Measurements from ENCODE around the gene GJD3.

Gene GJD3

DNA sequence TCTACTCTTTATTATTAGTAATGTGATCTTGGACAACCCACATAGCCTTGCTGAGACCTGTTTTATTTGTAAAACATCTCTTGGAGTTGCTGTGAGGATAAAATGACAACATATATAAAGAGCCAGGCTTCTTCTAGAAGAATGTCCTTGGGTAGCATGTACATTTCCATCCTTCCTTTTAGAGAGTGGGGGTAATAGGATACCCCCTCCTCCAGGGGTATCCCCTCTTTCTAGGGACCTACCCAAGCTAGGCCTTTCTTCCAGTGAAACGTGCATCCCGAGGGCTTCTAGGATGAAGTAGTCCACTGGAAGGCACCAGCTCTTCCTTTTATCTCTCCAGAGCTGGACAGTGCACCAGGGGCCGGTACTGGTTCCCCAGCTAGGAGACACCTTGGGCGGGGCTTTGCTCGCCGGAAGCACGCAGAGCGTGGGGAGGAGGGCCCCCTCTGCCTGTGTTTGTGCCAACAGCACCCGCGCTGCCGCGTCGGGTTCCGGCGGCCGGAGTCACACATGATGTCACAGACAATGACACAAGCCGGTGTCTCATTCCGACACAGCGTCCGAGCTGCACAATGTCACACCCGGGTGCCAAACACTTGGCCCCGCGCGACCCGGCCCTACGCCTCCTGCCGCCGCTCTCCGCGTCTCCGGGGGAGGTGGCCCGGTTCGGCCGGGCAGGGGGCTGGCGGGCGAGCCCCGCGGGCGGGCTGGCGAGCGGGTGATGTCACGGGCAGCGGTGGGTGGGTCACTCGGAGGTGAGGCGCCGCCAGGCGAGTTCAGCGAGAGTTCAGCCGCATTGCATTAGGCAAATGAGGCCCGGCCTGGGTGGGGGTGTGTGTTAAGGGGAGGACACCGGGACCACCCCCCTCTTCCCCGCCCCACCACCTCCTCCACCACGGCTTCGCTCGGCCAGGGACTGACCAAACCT lies 23.4 kb downstream of the GJD3 start:
- DNase-seq (ENCODE audit: low read depth in 3 of 3): peak; percentile 69 to 82 (median 77)

DNA sequence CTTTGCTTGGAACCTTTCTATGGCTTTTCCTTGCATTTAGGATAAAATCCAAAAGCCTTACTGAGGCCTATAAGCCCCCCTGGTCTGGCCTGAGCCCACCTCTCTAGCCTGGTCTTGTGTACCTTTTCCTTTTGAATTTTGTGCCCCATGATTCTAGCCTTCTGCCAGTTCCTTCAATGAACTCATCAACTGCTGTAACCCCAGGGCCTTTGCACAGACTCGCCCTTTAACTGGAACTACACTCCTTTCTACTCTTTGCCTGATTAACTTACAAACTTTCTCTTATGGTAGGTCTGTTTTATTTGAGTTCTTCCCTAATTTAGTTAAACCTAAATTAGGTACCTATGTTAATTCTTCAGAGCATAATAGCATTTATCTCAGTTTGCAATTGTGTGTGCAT lies 24.2 kb downstream of the GJD3 start:
- no peak for DNase-seq (ENCODE audit: low read depth in 3 of 3)

DNA sequence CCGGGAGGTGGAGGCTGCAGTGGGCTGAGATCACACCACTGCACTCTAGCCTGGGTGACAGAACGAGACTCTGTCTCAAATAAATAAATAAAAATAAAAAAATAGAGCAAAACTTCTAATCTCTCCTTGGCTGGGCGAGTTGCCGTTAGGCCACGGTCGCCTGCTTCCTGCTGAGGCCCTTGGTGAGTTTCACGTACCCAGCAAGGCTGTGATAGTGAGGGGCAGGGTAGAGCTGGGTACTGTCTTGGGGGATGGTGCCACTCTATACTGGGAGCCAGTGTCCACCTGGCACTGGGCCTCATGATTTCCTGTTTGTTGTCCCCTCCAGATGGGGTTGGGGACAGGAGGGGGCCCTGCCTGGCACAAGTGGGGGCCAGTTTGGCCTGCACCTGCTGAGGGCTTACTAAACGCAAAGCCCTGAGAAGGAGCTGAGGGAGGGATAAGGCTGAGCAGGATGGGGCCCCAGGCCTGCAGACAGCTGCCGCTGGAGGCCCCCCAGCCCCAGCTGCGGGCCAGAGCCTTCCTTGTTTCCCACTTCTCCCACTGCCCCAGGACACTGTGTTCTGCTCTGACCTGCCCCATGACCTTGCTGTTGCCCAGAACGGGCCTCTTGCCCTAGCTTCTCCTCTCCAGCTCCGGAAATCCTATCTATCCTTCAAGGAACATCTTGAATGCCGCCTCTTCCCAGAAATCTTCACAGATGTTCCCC lies 25.4 kb downstream of the GJD3 start:
- no peak for DNase-seq (ENCODE audit: low read depth in 3 of 3)

DNA sequence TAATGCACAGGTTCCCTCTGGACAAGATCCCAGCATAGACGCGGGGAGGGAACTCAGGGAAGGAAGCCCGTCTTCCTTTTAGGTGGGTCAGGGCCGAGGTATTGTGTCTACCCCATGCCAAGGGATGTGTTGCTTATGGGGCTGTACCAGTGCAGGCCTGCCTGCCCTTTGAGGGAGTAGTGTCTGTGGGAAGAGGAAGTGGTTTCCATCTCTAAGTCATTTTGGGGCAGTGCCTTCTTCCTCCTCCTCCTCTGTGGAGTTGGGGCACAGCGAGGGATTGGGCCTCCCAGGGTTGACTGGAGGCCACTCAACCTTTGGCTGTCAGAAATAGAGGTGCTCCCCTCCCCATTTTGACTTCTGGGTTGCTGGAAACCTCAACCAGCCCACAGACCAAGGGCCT lies 26.5 kb downstream of the GJD3 start:
- no peak for DNase-seq (ENCODE audit: low read depth in 3 of 3)

DNA sequence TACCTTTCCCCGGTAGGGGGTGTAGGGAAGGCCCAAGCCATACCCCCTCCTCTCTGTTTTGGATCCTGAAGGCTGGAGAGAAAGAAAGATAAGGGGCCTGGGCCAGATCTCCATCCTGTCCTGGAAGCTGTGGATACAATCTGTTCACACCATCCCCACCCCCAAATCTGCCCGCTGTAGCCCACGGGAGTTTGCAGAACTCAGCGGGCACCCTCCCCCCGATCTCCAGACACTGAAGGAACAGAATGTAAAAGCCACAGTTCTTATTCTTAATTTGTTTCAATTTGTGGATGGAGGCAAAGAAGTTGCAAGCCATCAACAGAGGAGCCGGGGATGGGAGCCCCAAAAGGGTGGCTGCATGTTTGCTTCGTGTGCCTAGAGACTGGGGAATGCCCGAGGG lies 27.2 kb downstream of the GJD3 start:
- DNase-seq (ENCODE audit: low read depth in 3 of 3): no peak

- no peak for DNase-seq (ENCODE audit: low read depth in 3 of 3)
These were observed 28.9 kb downstream of the GJD3 start for GRCh38 chr17:40335620-40336019.

DNA sequence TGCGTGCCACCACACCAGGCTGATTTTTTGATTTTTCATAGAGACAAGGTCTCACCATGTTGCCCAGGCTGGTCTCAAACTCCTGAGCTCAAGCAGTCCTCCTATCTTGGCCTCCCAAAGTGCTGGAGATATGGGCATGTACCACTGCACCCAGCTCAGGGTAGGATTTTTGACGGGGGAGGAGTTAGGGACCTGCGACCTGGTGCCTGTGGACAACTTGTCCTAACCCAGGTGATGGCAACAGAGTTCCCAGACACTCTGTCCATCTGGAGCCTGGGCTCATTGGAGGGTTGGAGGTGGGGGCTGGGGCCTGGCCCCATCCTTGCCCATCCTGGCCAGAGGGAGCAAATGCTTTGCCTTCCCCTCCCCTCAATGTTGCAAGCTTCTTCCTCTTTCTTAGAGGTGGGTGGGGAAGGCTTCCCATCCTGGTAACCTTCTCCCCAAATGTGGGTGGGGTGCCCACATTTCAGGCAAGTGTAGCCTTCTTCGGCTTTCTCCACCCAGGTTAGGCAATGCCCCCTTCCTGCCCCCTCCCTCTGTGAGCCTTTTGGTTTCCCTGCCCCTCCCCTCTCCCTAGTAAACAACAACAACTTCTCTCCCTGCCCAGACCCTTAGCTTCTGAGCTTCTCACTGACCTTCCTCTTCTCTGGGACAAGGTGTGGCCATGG lies 30.6 kb downstream of the GJD3 start:
- no peak for DNase-seq (ENCODE audit: low read depth in 3 of 3)

- no peak for DNase-seq (ENCODE audit: low read depth in 3 of 3)
These were observed 32.5 kb downstream of the GJD3 start for GRCh38 chr17:40331743-40332641.

DNA sequence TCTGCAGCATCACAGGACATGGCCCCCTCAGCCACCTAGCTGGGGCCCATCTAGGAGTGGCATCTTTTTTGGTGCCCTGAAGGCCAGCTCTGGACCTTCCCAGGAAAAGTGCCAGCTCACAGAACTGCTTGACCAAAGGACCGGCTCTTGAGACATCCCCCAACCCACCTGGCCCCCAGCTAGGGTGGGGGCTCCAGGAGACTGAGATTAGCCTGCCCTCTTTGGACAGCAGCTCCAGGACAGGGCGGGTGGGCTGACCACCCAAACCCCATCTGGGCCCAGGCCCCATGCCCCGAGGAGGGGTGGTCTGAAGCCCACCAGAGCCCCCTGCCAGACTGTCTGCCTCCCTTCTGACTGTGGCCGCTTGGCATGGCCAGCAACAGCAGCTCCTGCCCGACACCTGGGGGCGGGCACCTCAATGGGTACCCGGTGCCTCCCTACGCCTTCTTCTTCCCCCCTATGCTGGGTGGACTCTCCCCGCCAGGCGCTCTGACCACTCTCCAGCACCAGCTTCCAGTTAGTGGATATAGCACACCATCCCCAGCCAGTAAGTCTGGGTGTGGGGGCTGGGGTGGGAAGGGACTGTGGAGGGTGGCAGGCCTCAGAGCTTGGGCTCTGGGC lies 33.6 kb downstream of the GJD3 start:
- DNase-seq (ENCODE audit: low read depth in 3 of 3): no peak

GRCh38 chr17:40329839-40330794 lies 34.4 kb downstream of the GJD3 start:
- DNase-seq (ENCODE audit: low read depth in 3 of 3): no peak

DNA sequence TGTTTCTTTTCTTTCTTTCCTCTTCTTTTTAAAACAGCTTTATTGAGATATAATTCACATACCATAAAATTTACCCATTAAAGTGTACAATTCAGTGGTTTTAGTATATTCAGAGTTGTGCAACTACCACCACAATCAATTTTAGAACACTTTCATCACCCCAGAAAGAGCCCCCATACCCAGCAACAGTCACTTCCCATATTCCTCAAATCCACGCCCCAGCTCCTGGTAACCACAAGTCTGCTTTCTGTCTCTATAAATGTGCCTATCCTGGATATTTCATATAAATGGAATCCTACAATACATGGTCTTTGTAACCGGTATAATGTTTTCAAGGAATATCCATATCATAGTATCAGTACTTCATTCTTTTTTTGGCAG lies 36.2 kb downstream of the GJD3 start:
- no peak for DNase-seq (ENCODE audit: low read depth in 3 of 3)

DNA sequence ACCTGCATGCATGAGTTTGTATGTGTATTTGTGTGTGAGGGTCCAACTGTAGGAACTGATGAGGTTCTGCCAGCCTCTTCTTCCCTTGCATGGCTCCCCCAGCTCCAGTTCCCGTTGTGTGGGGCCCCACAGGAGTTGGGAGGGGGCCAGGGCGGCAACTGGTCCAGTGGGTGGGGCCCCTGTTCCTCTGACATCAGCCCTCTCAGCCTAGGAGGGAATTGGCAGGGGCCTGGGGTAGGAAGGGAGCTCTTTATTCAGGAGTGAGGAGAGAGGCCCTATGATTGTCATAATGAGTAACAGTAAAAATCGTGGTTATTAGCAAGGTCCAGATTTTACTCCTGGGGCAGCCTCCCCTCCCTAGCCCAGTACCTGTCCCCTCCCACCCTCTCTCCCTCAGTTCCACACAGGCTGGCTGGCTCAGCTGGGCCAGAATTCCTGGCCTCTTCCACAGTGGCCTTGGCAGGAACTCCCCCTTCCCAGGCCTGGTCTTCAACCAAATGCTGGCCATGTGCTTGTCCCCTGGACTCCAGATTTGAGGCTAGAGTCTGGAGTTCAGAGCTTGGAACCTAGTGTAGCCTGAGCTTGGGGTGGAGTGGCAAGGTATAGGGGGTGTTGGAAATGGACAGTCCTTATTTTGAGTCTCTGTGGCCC lies 36.7 kb downstream of the GJD3 start:
- no peak for DNase-seq (ENCODE audit: low read depth in 3 of 3)

DNA sequence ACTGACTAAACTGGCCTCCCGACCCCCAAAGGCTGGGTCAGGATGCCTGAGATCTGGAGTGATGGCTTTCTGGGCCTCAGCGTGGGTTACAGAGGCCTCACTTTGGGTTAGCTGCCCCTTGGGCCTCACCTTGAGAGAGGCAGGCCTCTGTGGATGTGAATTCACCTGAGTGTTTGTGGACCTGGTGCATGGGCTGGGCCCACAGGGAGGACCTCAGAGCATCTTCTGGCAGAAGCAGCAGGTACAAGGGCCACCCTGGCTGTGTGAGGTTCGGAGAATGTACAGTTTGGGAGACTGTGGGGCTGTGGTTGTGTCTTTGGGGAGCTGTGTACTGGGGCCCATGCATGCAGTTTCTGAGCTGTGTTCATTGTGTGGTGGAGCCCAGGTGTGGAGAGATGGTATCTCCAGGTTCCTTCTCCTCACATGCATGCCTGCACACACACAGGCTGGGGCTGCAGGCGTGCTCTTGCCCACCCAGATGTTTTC lies 37.2 kb downstream of the GJD3 start:
- DNase-seq (ENCODE audit: low read depth in 3 of 3): no peak

- no peak for DNase-seq (ENCODE audit: low read depth in 3 of 3)
These were observed 37.7 kb downstream of the GJD3 start for GRCh38 chr17:40326832-40327199.

- no peak for DNase-seq (ENCODE audit: low read depth in 3 of 3)
These were observed 38.3 kb downstream of the GJD3 start for GRCh38 chr17:40326014-40326831.

- DNase-seq (ENCODE audit: low read depth in 3 of 3): no peak
These were observed 39.2 kb downstream of the GJD3 start for GRCh38 chr17:40325156-40326013.
